ENCODE data around the gene DMAC2.

DMAC2 gene

DNA sequence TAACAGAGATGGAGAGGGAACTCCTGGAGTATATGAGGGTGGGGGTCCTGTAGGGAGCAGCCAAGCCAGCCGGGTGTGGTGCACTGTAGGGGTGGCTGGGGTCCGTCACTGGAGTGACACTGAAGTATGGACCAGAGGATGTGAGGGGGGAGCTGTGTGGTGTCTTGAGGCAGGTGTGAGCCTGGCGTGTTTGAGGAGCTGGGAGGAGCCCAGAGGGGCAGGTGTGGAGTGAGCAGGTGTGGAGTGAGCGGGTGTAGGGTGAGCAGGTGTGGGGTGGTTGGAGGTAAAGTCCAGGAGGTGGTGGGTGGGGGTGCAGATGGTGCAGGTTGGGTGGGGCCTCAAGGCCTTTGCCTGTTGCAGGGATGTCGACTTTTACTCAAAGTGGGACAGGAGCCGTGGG lies 18.4 kb downstream of the DMAC2 start:
- H3K4me3 ChIP-seq (ENCODE audit: low read depth, low read length), result no peak overlapping the region
- H3K27ac ChIP-seq, result no peak overlapping the region
- peaks cover 24% of the 10 kb centered on the region for H3K36me3 ChIP-seq
- no peak for DNase-seq
- H3K27me3 ChIP-seq (ENCODE audit: insufficient read depth, low read depth, severe bottlenecking), result no peaks in the 10 kb centered on the region
- TF ChIP-seq, protein P1, sequence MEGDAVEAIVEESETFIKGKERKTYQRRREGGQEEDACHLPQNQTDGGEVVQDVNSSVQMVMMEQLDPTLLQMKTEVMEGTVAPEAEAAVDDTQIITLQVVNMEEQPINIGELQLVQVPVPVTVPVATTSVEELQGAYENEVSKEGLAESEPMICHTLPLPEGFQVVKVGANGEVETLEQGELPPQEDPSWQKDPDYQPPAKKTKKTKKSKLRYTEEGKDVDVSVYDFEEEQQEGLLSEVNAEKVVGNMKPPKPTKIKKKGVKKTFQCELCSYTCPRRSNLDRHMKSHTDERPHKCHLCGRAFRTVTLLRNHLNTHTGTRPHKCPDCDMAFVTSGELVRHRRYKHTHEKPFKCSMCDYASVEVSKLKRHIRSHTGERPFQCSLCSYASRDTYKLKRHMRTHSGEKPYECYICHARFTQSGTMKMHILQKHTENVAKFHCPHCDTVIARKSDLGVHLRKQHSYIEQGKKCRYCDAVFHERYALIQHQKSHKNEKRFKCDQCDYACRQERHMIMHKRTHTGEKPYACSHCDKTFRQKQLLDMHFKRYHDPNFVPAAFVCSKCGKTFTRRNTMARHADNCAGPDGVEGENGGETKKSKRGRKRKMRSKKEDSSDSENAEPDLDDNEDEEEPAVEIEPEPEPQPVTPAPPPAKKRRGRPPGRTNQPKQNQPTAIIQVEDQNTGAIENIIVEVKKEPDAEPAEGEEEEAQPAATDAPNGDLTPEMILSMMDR (IDR thresholded peaks at IDR 0.05; ENCODE audit: low read depth, low read length), result no peak
- H3K9me3 ChIP-seq (ENCODE audit: severe bottlenecking), result no peaks in the 10 kb centered on the region

DNA sequence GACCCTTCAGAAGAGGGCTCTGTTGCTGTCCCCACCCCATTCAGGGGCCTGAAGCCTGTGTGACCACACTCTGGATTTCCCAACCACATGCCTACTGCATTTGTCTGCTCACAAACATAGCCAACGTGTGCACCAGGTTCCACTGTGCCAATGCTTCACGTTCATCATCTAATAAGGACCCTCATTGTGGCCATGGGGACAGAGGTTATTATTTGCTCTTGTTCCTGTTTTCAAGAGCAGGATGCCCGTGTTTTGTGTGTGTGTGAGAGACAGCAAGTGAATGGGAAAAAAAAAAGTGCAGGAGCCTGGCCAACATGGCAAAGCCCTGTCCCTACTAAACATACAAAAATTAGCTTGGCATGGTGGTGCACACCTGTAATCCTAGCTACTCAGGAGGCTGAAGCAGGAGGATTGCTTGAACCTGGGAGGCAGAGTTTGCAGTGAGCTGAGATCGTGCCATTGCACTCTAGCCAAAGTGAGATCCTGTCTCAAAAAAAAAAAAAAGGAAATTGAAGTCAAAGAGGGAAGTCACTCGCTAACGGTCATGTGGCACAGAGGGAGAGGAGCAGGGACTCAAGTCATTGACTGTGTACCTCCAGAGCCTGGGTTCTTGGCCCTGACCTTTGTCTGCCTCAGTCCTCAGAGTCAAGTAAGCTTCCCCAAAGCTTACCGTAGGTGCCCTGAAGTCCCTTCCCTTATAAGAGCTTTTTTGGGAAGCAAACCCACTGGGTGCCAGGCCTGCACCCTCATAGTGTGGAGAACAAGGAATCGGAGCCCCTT lies 19.4 kb downstream of the DMAC2 start:
- DNase-seq, result no peak
- H3K9me3 ChIP-seq (ENCODE audit: severe bottlenecking), result no peaks in the 10 kb centered on the region
- H3K4me3 ChIP-seq (ENCODE audit: low read depth, low read length), result no peak overlapping the region
- peaks cover 24% of the 10 kb centered on the region for H3K36me3 ChIP-seq
- no peaks in the 10 kb centered on the region for H3K27me3 ChIP-seq (ENCODE audit: insufficient read depth, low read depth, severe bottlenecking)
- TF ChIP-seq, protein P1 (IDR thresholded peaks at IDR 0.05; ENCODE audit: low read depth, low read length), result no peak
- H3K27ac ChIP-seq, result no peak overlapping the region

DNA sequence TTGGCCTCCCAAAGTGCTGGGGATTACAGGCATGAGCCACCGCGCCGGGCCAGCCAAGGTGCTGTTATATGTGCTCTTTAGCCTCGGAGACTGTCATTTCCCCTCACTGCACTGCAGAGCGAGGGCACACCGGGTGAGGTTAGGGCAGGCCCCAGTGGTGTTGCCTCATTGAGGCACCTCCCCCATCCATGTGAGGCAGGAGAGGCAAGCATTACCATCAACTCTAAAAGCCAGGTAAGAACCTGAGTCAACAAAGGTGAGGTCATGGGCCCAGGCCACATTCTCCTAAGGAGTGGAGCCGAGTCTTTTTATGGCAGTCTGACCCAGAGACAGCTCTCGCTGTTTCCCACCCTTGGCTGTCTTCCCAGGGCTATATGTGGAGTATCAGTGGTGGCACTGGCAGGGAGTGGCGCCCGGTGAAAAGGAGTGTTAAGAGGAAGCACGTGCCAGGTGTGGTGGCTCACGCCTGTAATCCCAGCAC lies 23.5 kb downstream of the DMAC2 start:
- H3K36me3 ChIP-seq, result peaks cover 11% of the 10 kb centered on the region; the same call in 1 of the 2 replicates
- no peak for DNase-seq
- TF ChIP-seq, protein P1 (IDR thresholded peaks at IDR 0.05; ENCODE audit: low read depth, low read length), result no peak
- no peak overlapping the region for H3K27ac ChIP-seq
- no peaks in the 10 kb centered on the region for H3K9me3 ChIP-seq (ENCODE audit: severe bottlenecking)
- no peaks in the 10 kb centered on the region for H3K27me3 ChIP-seq (ENCODE audit: insufficient read depth, low read depth, severe bottlenecking)
- no peak overlapping the region for H3K4me3 ChIP-seq (ENCODE audit: low read depth, low read length)

DNA sequence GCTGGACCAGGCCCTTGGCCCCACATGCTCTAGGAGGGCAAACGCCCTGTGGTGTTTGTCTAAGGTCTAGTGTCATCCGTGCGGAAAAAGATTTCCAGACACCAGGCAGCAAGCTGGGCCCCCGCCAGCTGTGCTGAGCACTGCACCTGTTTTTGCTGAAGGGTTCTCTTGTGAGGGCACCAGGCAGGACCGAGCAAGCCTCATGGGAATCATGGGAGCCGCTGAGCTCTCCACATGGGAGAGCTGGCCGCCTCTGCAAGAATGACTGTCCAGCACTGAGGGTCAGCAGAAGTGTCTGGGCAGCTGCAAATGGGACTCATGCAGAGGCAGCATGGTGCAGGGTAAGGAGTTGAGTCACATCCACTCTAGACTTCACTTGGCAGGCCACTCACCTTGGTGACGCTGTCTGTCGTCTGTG lies 24.5 kb downstream of the DMAC2 start:
- H3K9me3 ChIP-seq (ENCODE audit: severe bottlenecking), result no peaks in the 10 kb centered on the region
- no peak for DNase-seq
- TF ChIP-seq, protein P1 (IDR thresholded peaks at IDR 0.05; ENCODE audit: low read depth, low read length), result no peak
- no peak overlapping the region for H3K4me3 ChIP-seq (ENCODE audit: low read depth, low read length)
- no peaks in the 10 kb centered on the region for H3K27me3 ChIP-seq (ENCODE audit: insufficient read depth, low read depth, severe bottlenecking)
- peaks cover 9% of the 10 kb centered on the region; the same call in 1 of the 2 replicates for H3K36me3 ChIP-seq
- no peak overlapping the region for H3K27ac ChIP-seq

DNA sequence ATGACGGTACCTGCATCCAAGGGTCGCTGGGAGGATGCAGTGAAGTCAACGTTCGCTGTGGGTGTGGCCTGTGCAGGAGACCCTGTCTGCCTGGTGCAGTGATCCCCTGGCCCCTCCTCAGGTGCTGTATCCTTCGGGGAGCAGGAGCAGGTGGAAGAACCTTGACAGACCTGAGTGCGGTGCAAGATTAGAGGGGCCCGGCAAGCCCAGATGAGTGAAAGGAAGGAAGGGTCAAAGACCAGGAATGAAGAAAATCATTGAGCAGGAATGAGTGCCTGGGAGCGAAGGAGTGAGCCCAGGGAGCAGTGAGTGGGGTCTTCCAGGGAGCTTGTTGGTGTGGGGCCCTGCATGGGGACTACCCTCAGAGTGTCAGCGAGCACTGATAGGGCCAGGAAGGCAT lies 25.3 kb downstream of the DMAC2 start:
- DNase-seq, result no peak
- Histone ChIP-seq H3K4me3 (ENCODE audit: low read depth, low read length) (no peak overlapping the region), H3K36me3 (peaks cover 5% of the 10 kb centered on the region; the same call in 1 of the 2 replicates), H3K27me3 (ENCODE audit: insufficient read depth, low read depth, severe bottlenecking) (no peaks in the 10 kb centered on the region), H3K27ac (no peak overlapping the region), H3K9me3 (ENCODE audit: severe bottlenecking) (no peaks in the 10 kb centered on the region)
- TF ChIP-seq, protein P1 (IDR thresholded peaks at IDR 0.05; ENCODE audit: low read depth, low read length), result no peak
